Hematopoietic multipotent progenitor cell treated with erythropoietin and hydrocortisone succinate and interleukin-3 and kit ligand, for 17 days (in vitro differentiated cells): ENCODE data around the gene SMIM5.

ENCODE experiments used
- DNase-seq: peaks from one replicate; pipeline ENCODE4 v3.0.0-alpha.2; 2015; ENCODE audit warnings: low spot score

SMIM5 gene

DNA sequence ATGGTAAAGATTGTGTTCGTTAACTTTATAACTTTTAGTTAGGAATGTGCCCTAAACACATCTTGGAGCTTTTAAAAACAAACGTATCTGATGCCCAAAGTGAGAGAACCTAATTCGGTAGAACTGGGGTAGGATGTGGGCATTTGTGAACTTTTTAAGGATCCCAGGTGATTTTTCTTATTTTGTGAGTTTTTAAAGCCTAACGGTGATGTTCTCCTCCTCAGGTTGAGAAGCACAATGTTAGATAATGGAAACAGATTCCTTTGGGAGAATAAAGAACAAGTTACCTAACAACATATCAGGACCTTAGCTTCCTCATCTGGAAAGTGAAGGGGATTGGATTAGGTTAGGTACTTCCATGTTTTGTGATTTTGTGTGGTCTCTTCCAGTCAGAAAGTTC lies 34.6 kb downstream of the SMIM5 start:
- DNase-seq: peak; percentile 31

DNA sequence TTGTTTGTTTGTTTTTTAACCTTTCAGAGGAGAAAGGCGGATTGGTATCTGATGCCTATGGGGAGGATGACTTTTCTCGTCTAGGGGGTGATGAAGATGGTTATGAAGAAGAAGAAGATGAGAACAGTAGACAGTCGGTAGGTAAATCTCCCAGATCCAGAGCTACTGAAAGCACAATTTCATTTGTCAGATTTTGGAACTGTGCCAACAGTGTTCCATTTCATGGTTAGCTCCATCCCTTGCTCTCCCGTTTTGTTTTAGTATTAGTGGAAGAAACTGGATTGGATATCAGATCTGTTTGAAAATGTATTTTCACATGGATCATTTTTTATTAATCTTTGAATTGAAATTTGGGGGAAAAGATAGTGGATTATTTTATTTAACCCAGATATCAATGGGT lies 35.3 kb downstream of the SMIM5 start:
- DNase-seq: no peak

DNA sequence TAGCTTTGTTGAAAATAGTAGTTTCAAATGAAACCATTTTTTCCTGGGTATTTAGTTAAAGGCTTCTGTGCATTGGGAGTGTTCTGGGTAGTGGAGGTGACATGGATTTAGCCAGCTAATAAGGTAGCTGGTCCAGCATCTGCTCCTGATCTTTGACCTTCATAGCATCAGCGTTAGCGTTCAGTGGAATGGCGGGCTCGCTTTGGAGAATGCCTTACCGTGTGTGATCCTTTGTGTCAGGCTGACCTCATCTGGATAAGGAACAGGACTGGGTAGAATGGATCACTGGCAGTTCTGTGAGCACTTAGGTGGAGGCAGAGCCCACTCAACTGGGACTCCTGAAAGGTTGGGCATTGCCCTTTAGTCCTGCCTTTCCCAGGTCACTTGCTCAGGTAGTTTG lies 37.6 kb downstream of the SMIM5 start:
- DNase-seq: no peak

DNA sequence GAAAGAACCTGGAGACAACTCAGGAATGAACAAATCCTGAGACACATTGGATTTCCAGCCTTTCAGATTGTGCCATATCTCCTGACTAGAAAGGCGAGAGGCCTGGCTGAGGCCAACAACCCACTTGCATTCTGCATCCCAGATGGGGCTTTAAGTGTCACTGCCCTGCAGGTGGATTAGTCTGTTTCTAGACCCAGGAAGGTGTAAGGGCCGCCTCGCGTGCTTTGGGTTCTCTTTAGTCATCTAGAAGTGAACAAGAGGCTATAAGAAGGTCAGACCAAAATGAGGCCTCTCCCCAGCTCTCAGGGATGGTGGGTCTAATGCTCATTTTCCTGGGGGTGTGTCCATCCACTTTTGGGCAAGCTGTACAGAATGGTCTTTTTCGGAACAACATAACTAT lies 38.8 kb downstream of the SMIM5 start:
- DNase-seq: no peak

DNA sequence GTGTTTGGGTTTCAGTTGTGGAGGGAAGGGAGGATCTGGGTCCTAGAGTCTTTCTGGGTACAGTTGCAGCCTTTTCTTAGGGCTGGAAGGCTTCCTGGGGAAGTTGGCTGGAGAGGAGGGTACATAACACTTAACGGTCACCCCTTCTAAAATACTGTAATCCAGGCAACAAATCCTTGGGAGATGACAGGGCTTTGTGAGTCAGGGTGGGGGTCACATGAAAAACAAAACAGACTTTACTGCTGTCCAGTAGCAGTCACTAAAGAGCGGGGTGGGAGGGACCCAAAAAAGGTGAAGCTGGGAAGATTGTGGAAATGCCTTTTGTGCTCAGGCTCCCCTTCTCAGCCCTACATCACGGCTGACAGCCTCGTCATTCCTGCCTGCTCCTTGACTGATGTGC lies 40.3 kb downstream of the SMIM5 start:
- no peak for DNase-seq

DNA sequence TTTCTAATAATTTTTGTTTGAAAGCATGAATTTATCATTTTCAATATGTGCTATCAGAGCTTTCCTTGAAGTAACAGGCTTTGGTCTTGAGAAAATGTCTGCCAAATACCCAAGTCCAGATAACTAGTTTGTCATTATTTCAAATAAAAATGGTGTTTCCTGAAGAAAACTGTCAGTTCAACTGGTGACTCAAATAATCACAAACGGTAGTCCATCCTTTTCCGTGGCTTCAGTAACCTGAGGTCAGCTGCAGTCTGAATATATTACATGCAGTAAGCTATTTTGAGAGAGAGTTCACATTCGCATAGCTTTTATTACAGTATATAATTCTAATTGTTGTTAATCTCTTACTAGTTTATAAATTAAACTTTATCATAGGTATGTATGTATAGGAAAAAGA lies 43.2 kb downstream of the SMIM5 start:
- DNase-seq: no peak

DNA sequence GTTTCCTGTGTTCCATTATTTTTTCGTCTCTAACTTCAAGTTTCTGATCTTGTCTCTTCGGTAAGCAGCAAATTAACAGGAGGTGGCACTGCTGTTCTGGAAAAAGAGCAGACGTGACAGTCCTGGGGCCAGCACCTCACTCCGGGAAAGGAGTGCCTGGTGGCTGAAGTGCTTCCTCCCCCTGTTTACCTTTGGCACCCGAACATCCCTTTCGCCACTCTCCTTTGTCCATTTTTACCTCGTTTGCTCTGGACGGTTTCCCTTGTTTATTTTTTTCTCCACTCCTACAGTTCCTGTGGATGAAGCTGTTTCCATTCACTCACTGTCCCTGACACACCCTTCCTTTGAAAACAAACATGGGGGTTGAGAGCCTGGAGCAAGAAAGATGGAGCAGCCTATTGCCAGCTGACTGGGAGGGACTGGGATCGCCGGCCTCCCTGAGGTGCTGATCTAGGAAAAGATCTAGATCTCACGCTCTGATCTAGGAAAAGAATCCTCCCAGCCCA lies 46.5 kb downstream of the SMIM5 start:
- no peak for DNase-seq

DNA sequence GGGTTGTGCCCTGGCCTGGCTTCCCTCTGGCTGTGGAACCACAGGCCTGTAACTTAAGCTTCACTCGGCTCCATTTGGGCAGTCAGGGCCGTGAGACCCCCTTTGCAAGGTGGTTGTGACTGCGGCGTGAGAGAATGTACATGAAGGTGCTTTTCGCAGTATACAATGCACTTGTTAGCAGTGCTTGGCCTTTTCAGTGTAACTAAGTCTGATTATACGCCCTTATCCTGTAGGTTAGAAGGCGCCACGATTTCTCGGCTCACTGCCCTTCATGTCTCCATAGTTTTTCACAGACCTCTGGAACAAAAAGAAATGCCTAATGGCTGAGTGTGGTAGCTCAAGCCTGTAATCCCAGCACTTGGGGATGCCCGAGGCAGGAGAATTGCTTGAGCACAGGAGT lies 47.2 kb downstream of the SMIM5 start:
- DNase-seq: no peak

DNA sequence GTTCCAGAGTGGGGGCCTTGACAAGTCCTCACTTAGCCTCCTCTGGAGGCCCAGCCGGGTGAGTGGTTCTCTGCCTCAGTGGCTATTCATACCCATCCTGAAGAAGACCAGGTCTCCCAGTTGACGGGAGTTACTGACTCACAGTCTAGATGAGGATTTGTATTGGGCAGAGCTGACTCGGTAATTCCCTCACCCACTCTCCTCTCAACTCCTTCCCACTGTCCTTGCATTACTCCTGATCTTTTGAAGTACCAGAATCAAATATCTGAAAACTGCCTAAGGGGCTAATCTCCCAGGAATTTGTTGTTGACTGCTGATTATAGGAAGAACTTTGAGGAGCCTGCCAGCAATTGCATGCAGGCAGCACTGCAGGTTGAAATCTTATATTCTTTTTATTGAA lies 48.1 kb downstream of the SMIM5 start:
- DNase-seq: no peak

DNA sequence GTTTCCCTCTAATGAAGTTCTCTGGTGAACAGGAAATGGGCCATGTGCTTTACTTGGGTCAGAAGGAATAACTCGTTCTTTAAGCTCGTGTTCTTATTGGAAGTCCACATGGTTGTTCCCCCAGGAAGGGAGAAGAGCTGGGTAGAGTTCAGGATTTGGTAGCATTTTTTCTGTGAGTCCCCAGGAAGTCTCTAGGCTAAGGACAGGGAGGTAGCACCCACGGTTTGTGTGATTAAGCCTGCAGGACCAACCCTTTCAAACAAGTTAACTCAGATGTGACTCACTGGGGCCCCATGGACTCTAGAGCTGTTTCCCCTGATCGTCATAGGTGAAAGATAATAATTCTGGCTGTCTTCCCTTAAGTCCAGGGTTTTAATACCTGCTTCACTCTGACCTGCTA lies 50.3 kb downstream of the SMIM5 start:
- DNase-seq: no peak

DNA sequence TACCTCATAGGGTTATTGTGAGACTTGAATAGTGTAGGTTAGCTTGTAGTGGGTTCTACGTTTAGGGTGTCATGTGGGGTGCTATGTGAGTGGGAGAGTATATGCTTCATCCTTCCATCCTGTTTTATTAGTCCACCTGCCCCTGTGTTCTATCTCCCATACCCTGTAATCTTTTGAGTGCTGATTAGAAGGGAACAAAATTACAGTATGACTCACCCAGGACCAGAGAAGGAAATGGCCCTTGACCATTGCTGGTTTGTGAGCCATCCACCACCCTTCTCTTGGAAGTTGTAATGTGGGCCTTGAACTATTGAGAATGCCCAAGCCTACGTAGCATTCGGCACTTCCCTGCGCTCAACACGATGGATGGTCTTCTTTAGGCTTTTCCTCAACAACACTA lies 51.0 kb downstream of the SMIM5 start:
- DNase-seq: no peak

DNA sequence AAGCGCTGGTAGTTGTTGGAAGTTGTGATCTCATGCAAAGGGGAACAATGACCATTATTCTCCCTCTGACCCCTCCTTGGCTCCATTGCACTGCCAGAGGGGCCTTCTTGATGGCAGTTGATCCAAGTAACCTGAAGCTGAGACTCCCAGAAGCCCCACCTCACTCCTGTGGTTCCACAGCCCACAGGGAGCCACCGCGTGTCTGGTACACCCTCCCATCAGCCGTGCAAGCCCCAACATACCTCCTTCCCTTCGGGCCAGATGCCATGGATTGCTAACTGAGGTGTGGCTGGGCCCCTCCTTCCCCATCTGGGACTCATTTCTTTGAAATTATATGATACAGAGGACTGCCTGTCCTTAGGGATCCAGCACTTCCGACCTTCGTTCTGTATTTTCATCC lies 51.7 kb downstream of the SMIM5 start:
- DNase-seq: no peak

DNA sequence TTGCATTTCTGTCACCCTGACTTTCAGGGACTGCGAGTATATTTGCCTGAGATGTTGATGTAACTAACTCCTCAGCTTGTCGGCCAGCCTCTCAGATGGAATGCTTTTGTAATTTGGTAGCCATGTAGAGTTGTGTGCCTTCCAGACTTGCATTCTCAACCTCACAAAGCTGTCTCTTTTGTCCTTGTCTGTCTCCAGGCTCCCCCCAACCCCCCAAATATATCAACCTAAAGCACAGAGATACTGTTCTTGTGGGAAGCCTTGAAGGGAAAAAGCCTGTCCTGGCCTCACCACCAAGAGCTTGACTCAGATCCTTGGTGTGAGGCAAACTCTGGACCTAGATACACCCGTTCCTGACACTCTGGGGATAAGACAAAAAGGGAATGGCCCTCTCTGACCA lies 52.3 kb downstream of the SMIM5 start:
- no peak for DNase-seq

DNA sequence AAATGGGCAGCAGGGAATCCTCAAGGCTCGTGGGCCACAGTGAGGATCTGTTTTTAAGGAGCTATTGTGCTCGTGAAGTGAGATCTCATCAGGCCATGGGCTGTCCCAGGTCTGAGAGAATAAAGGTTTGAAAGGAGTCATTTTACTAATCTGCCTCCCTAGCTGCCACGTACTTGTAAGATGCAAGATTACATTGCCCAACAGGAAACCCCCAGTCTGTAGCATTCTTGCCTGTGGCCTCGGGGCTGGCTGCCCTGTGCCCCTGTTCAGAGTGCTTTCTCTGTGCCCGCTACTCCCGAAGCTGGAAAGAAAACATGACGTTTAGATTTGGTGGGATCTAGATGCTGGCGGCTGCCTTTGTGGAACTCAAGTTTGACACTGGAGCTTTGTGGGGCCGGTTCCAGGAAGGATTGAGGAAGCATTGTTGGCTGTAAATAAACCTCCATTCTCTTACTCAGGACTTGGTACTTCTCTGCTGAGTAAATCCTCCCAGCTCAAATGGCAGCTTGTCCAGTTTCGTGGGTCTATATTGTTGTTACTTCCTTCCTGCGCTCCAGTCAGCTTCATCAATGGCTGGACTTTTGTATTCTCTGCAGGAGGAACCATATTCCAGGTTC lies 55.1 kb downstream of the SMIM5 start:
- DNase-seq: no peak

DNA sequence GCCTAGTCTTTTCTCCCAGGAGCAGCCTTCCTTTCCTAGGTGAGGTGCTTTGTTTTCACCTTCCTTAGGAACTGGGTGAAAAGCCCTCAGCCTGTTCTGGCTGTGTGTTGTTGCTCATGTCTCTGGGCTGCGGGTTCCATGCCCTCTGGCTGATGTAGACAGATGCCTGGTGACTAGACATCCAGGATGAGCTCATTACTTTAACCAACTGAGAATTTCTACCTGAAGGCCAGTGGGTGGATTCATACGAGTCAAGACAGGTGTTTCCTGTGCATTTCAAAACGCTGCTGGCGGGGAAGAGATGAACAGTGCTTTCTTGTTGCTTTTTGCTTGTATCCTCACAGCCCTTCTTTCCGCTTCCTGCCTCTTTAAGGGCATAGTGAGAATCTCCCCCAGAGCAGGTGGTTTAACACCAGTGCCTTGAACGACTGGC lies 56.2 kb downstream of the SMIM5 start:
- no peak for DNase-seq
